ENCODE measurements around the gene CERS5.

GRCh38 chr12:50160643-50161042 lies 6.5 kb downstream of the CERS5 start:
- TF ChIP-seq CTCF (IDR thresholded peaks at IDR 0.05) (no peak), POLR2A (IDR thresholded peaks at IDR 0.05) (no peak)
